ENCODE measurements around the gene CDC42EP1. TPM values are rescaled to one million over a fixed set of nuclear protein-coding genes. Genes with fewer than 3 reads are reported as not detected.

The CDC42EP1 gene
- total and polyA plus RNA-seq, 2 donors (not counting 1 experiment from before 2014, with no cell fraction given), result 0.22 TPM; not detected in 1

DNA sequence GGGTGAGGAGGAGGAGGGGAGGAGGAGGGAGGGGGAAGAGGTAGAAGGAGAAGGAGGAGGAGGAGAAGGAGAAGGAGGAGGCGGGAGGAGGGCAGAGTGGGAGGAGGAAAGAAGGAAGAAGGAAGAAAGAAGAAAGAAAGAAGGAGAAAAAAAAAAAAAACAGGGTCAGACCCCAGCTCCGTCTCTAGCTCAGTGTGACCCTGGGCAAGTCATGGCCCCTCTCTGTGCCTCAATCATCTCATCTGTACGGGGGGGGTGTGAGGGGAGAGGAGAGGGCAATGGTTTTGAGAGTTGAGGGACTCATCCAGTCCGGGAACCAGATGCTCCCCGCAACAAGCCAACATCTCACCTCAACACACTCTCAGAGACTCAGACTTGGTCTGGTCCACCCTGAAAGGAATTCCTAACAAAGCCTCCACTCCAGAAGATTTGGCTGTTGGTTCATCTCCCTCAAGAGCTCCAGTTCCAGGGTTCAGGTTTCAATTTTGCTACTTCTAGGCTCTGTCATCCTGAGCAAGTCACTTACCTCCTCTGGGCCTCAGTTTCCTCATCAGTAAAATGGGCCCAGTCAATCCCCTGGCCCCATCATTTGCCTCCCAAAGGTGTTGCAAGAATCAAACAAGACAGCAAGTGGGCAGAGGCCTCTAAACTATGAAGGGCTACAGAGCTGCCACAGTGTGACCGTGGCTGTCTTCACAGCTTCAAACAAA, 48.7 kb upstream of the CDC42EP1 start:
- 100% methylated on average over 1 of the region's 6 CpGs for WGBS (ENCODE audit: insufficient coverage)
- Histone ChIP-seq H3K79me2 (ENCODE audit: control insufficient read depth, insufficient read depth, low read length) (no peaks in the 10 kb centered on the region), H3K4me1 (ENCODE audit: control insufficient read depth in 2 of 2, insufficient read depth in 2 of 2, low read length in 2 of 2) (no peaks in the 10 kb centered on the region), H3K9me3 (ENCODE audit: control extremely low read depth in 1 of 3, control insufficient read depth in 2 of 3, insufficient read depth in 1 of 3, low read length in 2 of 3) (peaks cover 0 to 5% (median 0%) of the 10 kb centered on the region in 3 donors), H3K9ac (ENCODE audit: low read length) (no peak overlapping the region), H3K27me3 (replicated peaks in 1 of 4; ENCODE audit: control extremely low read depth in 1 of 4, control insufficient read depth in 3 of 4, insufficient read depth in 4 of 4, low read length in 3 of 4) (peaks cover 0 to 14% (median 0%) of the 10 kb centered on the region in 4 experiments), H3K4me2 (replicated peaks; ENCODE audit: low read depth, low read length, poor library complexity, severe bottlenecking) (no peak overlapping the region), H3K4me3 (ENCODE audit: control extremely low read depth in 1 of 5, extremely low read depth in 1 of 5, insufficient read depth in 1 of 5, low read depth in 2 of 5, low read length in 4 of 5) (no peak overlapping the region), H4K20me1 (ENCODE audit: control insufficient read depth, insufficient read depth, low read length, poor library complexity, severe bottlenecking) (no peaks in the 10 kb centered on the region), H3K36me3 (replicated peaks in 1 of 2; ENCODE audit: control extremely low read depth in 1 of 2, control insufficient read depth in 1 of 2, extremely low read depth in 1 of 2, insufficient read depth in 2 of 2, low read length in 1 of 2) (no peaks in the 10 kb centered on the region), H3K27ac (ENCODE audit: low read length in 2 of 2) (no peak overlapping the region), H2AFZ (ENCODE audit: insufficient read depth, low read depth, low read length, poor library complexity, severe bottlenecking) (no peak overlapping the region)
- no peak for TF ChIP-seq CTCF (IDR thresholded peaks at IDR 0.05)
- no peak for TF ChIP-seq EZH2 (IDR thresholded peaks at IDR 0.05; ENCODE audit: borderline replicate concordance, insufficient read depth, low read depth, low read length, poor library complexity, severe bottlenecking)
- peaks cover 18% of the 10 kb centered on the region for H3K27me3 Mint-ChIP-seq
- H3K9me3 Mint-ChIP-seq (ENCODE audit: insufficient read depth), result no peaks in the 10 kb centered on the region
- intact Hi-C loops (cut with micrococcal nuclease), result no loop called here
- ChIA-PET POLR2A (no interaction called here), CTCF (interaction anchor here (0.9 kb wide), 1 partner anchor 39 kb away, joined by 3 read pairs; no protein-coding TSS in a partner anchor)
- H3K27ac Mint-ChIP-seq, result no peak overlapping the region
- no peak overlapping the region for H3K4me3 Mint-ChIP-seq
- DNase-seq (no peak), ATAC-seq (ENCODE audit: low read depth) (no peak)
- no peaks in the 10 kb centered on the region for H3K4me1 Mint-ChIP-seq

DNA sequence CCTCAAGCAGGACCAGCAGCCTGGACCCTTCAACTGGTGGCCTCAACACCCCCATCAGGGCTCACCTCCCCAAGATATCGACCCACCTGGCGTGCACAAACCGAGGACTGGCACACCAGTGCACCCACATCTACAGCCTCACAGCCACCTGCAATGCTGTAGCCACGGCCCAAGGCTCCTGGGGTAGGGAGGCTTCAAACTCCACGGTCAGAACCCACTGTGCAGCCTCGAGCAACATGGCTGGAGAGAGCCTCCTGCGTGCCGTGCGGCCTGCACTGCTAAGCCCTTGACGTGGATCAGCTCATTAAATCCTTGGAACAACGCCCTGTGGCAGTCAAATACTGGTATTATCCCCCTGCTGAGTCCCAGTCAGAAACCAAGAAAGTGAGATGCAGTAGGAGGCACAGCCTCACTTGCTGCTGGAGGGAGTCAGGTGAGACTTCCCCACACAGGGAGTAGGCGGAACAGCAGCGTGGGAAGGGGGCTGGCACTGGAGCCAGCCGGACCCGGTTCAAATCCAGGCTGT, 45.7 kb upstream of the CDC42EP1 start:
- Histone ChIP-seq H4K20me1 (ENCODE audit: control insufficient read depth, insufficient read depth, low read length, poor library complexity, severe bottlenecking) (no peaks in the 10 kb centered on the region), H3K79me2 (ENCODE audit: control insufficient read depth, insufficient read depth, low read length) (no peaks in the 10 kb centered on the region), H3K4me1 (ENCODE audit: control insufficient read depth in 2 of 2, insufficient read depth in 2 of 2, low read length in 2 of 2) (peaks cover under 1 to 5% of the 10 kb centered on the region in 2 donors), H3K4me2 (replicated peaks; ENCODE audit: low read depth, low read length, poor library complexity, severe bottlenecking) (no peak overlapping the region), H3K36me3 (replicated peaks in 1 of 2; ENCODE audit: control extremely low read depth in 1 of 2, control insufficient read depth in 1 of 2, extremely low read depth in 1 of 2, insufficient read depth in 2 of 2, low read length in 1 of 2) (no peaks in the 10 kb centered on the region), H3K4me3 (ENCODE audit: control extremely low read depth in 1 of 5, extremely low read depth in 1 of 5, insufficient read depth in 1 of 5, low read depth in 2 of 5, low read length in 4 of 5) (no peak overlapping the region), H3K27me3 (replicated peaks in 1 of 4; ENCODE audit: control extremely low read depth in 1 of 4, control insufficient read depth in 3 of 4, insufficient read depth in 4 of 4, low read length in 3 of 4) (peaks cover 0 to 22% (median 2%) of the 10 kb centered on the region in 4 experiments), H3K9me3 (ENCODE audit: control extremely low read depth in 1 of 3, control insufficient read depth in 2 of 3, insufficient read depth in 1 of 3, low read length in 2 of 3) (peaks cover 0 to 5% (median 0%) of the 10 kb centered on the region in 3 donors), H3K27ac (ENCODE audit: low read length in 2 of 2) (no peak overlapping the region), H2AFZ (ENCODE audit: insufficient read depth, low read depth, low read length, poor library complexity, severe bottlenecking) (no peak overlapping the region), H3K9ac (ENCODE audit: low read length) (no peak overlapping the region)
- intact Hi-C loops (cut with micrococcal nuclease), result no loop called here
- ATAC-seq (ENCODE audit: low read depth) (no peak), DNase-seq (no peak)
- ChIA-PET CTCF (no interaction called here), POLR2A (no interaction called here)
- TF ChIP-seq CTCF (IDR thresholded peaks at IDR 0.05), result no peak
- no peak for TF ChIP-seq EZH2 (IDR thresholded peaks at IDR 0.05; ENCODE audit: borderline replicate concordance, insufficient read depth, low read depth, low read length, poor library complexity, severe bottlenecking)
- Mint-ChIP-seq H3K4me3 (no peak overlapping the region), H3K9me3 (ENCODE audit: insufficient read depth) (no peaks in the 10 kb centered on the region), H3K27ac (no peak overlapping the region), H3K27me3 (peaks cover 23% of the 10 kb centered on the region), H3K4me1 (peaks cover 6% of the 10 kb centered on the region)
- 79% methylated on average over 14 of the region's 15 CpGs for WGBS (ENCODE audit: insufficient coverage)
